ENCODE results near the gene SYNE1. TPM values are rescaled to one million over a fixed set of nuclear protein-coding genes. Genes with fewer than 3 reads are reported as not detected.

SYNE1 gene
- total and polyA plus RNA-seq, 2 of the 8 experiments (the other 6 are each of a cell fraction or from before 2014, with no cell fraction given) = 2.8 to 5.5 TPM

DNA sequence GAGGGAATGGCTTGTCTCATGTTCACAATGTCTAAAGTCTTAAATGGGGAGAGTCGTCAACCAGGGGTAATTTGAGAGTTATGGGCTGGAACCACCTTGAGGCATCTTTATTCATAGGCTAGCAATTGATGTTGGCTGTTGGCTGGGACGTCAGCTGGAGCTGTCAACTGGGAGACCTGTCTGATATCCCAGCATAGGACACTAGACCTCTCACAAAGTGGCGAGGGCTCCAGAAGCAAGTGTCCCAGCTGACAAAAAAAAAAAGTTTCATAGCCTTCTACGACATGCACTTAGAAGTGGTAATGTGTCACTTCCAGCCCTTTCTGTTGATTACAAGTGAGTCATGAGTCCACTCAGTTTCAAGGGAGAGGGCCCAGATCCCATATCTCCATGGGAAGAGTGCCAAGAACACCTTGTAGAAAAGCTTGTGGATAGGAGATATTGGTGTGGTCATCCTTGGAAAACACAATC is 551.7 kb downstream of the SYNE1 start:
- H3K56ac ChIP-seq (replicated peaks; ENCODE audit: insufficient read length, low read depth, low read length) = no peak overlapping the region
- ChIA-PET CTCF (ENCODE audit: partially characterized antibody) (interaction anchor here (0.6 to 1.7 kb wide), 5 partner anchors 11 to 275 kb away, joined by 3 to 6 read pairs (median 3); no protein-coding TSS in a partner anchor), POLR2A (ENCODE audit: partially characterized antibody) (no interaction called here)
- TF ChIP-seq EGR1 (IDR thresholded peaks at IDR 0.05; ENCODE audit: borderline replicate concordance, low read depth, low read length) (no peak), CHD1 (IDR thresholded peaks at IDR 0.05; ENCODE audit: low read depth, low read length) (no peak), CHD2 (IDR thresholded peaks at IDR 0.05; ENCODE audit: low read length) (no peak), CEBPB (IDR thresholded peaks at IDR 0.05; ENCODE audit: low read depth, low read length) (no peak), ZNF274 (IDR thresholded peaks at IDR 0.05; ENCODE audit: borderline replicate concordance, extremely low read depth, low read length) (no peak), ATF3 (IDR thresholded peaks at IDR 0.05; ENCODE audit: insufficient read depth, low read depth, low read length) (no peak), SIRT6 (IDR thresholded peaks at IDR 0.05; ENCODE audit: low read length) (no peak), HDAC6 (IDR thresholded peaks at IDR 0.05; ENCODE audit: low read depth, low read length) (no peak), KDM5A (IDR thresholded peaks at IDR 0.05; ENCODE audit: low read length) (no peak), POLR2AphosphoS5 (IDR thresholded peaks at IDR 0.05; ENCODE audit: low read depth, low read length) (no peak)

More for the DNA sequence above, 551.7 kb downstream of the SYNE1 start:
- no peak overlapping the region for H3K27ac ChIP-seq (ENCODE audit: low read depth, low read length)
- 86% methylated on average over 4 of the region's 4 CpGs; no CpG with 5 or more reads in 1 of the 2 experiments for WGBS, 2 experiments (ENCODE audit: extremely low coverage in 1 of 2, insufficient coverage in 1 of 2, insufficient read length in 1 of 2, insufficient replicate concordance in 2 of 2, low coverage in 1 of 2, low lambda C conversion rate in 2 of 2, missing lambda C conversion rate in 1 of 2)
- no peak overlapping the region for H2AK5ac ChIP-seq (ENCODE audit: low read depth, low read length)
- H2BK15ac ChIP-seq (ENCODE audit: low read length) = no peak overlapping the region
- no peak overlapping the region for H3K18ac ChIP-seq (ENCODE audit: extremely low read depth, low read length)
- H3K9ac ChIP-seq (replicated peaks in 1 of 4; ENCODE audit: extremely low read depth in 1 of 4, low read depth in 3 of 4, low read length in 3 of 4) = no peak overlapping the region
- H3K14ac ChIP-seq (ENCODE audit: insufficient read length) = no peak overlapping the region
- H4K8ac ChIP-seq (ENCODE audit: extremely low read depth, insufficient read depth, low read length) = no peak overlapping the region
- no peak for FAIRE-seq
- H3K4me2 ChIP-seq (ENCODE audit: insufficient read depth in 1 of 2, low read depth in 2 of 2, low read length in 2 of 2) = no peak overlapping the region
- H3K9me3 ChIP-seq (ENCODE audit: insufficient read depth in 2 of 2, low read depth in 1 of 2, low read length in 1 of 2) = no peaks in the 10 kb centered on the region
- H2BK12ac ChIP-seq (ENCODE audit: low read depth, low read length) = no peak overlapping the region
- H3K79me1 ChIP-seq (ENCODE audit: low read depth, low read length) = no peaks in the 10 kb centered on the region
- DNase-seq (ENCODE audit: low read depth in 1 of 2, low spot score in 2 of 2) = no peak
- H3K4ac ChIP-seq (replicated peaks; ENCODE audit: insufficient read length, low read depth, low read length) = no peak overlapping the region
- no peak overlapping the region for H2BK5ac ChIP-seq (ENCODE audit: low read depth, low read length)
- H2AFZ ChIP-seq (ENCODE audit: low read length) = no peak overlapping the region
- no peaks in the 10 kb centered on the region for H3K4me1 ChIP-seq (replicated peaks in 1 of 4; ENCODE audit: control insufficient read depth in 3 of 4, insufficient read depth in 4 of 4, low read length in 3 of 4)
- H2BK120ac ChIP-seq (replicated peaks; ENCODE audit: low read depth, low read length) = no peak overlapping the region
- H3K4me3 ChIP-seq (ENCODE audit: extremely low read depth in 1 of 4, insufficient read depth in 2 of 4, low read depth in 3 of 4, low read length in 4 of 4) = no peak overlapping the region
- no peaks in the 10 kb centered on the region for H3K23me2 ChIP-seq (ENCODE audit: low read depth, low read length)
- no peaks in the 10 kb centered on the region for H4K20me1 ChIP-seq (replicated peaks in 1 of 2; ENCODE audit: control insufficient read depth in 1 of 2, insufficient read depth in 2 of 2, low read length in 2 of 2)
- no peaks in the 10 kb centered on the region for H3K36me3 ChIP-seq (ENCODE audit: control insufficient read depth in 2 of 4, insufficient read depth in 4 of 4, low read length in 3 of 4)
- H2BK20ac ChIP-seq (ENCODE audit: low read length) = no peak overlapping the region
- H4K5ac ChIP-seq (ENCODE audit: insufficient read length, low read depth, low read length) = no peak overlapping the region
- no peak overlapping the region for H4K91ac ChIP-seq (replicated peaks; ENCODE audit: insufficient read length, low read length)
- H3K79me2 ChIP-seq (ENCODE audit: control insufficient read depth in 1 of 2, insufficient read depth in 2 of 2, low read length in 2 of 2) = no peaks in the 10 kb centered on the region
- H3K23ac ChIP-seq (ENCODE audit: insufficient read length) = no peak overlapping the region
- no peaks in the 10 kb centered on the region for H3K27me3 ChIP-seq (replicated peaks in 1 of 4; ENCODE audit: control insufficient read depth in 3 of 4, extremely low read depth in 1 of 4, insufficient read depth in 3 of 4, low read length in 3 of 4)

Data from H1 (cell line).